ENCODE results near the gene NKX2-4. TPM values are rescaled to one million over a fixed set of nuclear protein-coding genes. Genes with fewer than 3 reads are reported as not detected.

Gene NKX2-4
- total and polyA plus RNA-seq, 2 of the 4 experiments (the other 2 are of a cell fraction) = not detected

DNA sequence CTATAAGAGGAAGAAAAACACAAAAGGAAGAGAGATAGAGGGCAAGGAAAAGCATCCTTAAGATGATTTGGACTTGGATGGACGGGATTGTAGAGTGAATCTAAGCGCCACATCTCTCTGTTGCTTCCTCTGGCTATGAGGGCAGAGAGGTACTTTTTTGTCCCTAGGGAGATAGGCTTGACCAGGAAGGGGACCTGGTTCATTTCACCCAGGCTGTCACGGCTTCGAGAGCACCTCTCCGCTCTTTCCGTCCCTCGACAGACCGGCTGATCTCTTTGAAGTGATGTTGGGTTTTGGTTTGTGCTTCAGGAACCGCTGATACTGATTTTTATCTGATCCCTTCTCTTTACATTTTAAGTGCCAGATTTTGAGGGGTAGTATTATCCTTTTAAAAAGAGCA lies 19.6 kb downstream of the NKX2-4 start:
- no peaks in the 10 kb centered on the region for H3K9me3 ChIP-seq (ENCODE audit: control insufficient read depth, insufficient read depth, low read length)
- no peaks in the 10 kb centered on the region for H3K27me3 ChIP-seq (ENCODE audit: control insufficient read depth, insufficient read depth, low read length)
- H4K91ac ChIP-seq (ENCODE audit: insufficient read depth, low read depth, low read length) = no peak overlapping the region
- no peak overlapping the region for H4K5ac ChIP-seq (ENCODE audit: low read depth, low read length)
- no peak overlapping the region for H3K4me2 ChIP-seq (ENCODE audit: low read depth, low read length)
- intact Hi-C loops (cut with micrococcal nuclease) = no loop called here
- no peak overlapping the region for H3K23ac ChIP-seq (ENCODE audit: low read depth, low read length)
- peaks cover 12% of the 10 kb centered on the region for H3K36me3 ChIP-seq (ENCODE audit: control insufficient read depth, insufficient read depth, low read length)
- H2BK20ac ChIP-seq (ENCODE audit: low read depth, low read length) = no peak overlapping the region
- no peak for ATAC-seq (ENCODE audit: low read depth)
- H3K9ac ChIP-seq (ENCODE audit: low read depth, low read length) = no peak overlapping the region
- peaks cover 14% of the 10 kb centered on the region; the same call in 1 of the 2 replicates for H4K20me1 ChIP-seq (ENCODE audit: insufficient read depth, low read length)
- H2AK5ac ChIP-seq (ENCODE audit: low read depth, low read length) = no peak overlapping the region
- no peak overlapping the region for H2AFZ ChIP-seq (replicated peaks; ENCODE audit: low read length, poor library complexity)
- in situ Hi-C loops (cut with MboI; ENCODE audit: low sequenced_read_pairs) = no loop called here
- H3K14ac ChIP-seq (replicated peaks; ENCODE audit: low read depth, low read length) = no peak overlapping the region
- H2BK120ac ChIP-seq (ENCODE audit: low read depth, low read length) = no peak overlapping the region
- peaks cover 9% of the 10 kb centered on the region; the same call in 1 of the 2 replicates for H3K9me1 ChIP-seq (ENCODE audit: insufficient read depth, low read length)
- no peak for DNase-seq
- H4K8ac ChIP-seq (ENCODE audit: low read depth in 2 of 2, low read length in 2 of 2) = no peak overlapping the region
- dilution Hi-C loops (cut with HindIII; ENCODE audit: low sequenced_read_pairs, unreplicated experiment) = no loop called here
- no peak overlapping the region for H3K4me3 ChIP-seq (ENCODE audit: insufficient read depth, low read depth, low read length)
- H2BK5ac ChIP-seq (ENCODE audit: low read depth, low read length, poor library complexity, severe bottlenecking) = no peak overlapping the region
- no TSS peak for BruUV-seq (replicated peaks)
- H3K56ac ChIP-seq (ENCODE audit: extremely low read depth, insufficient read depth, low read length) = no peak overlapping the region
- H3K4me1 ChIP-seq (ENCODE audit: control insufficient read depth, insufficient read depth, low read length) = 0 out of 2 replicates have a peak, but pooled peaks cover 2% of the 10 kb centered on the region
- no peak overlapping the region for H3K27ac ChIP-seq (ENCODE audit: insufficient read depth, low read length)
- no peak overlapping the region for H3K4ac ChIP-seq (ENCODE audit: low read depth, low read length)
- WGBS, 2 experiments (ENCODE audit: extremely low coverage in 2 of 2, insufficient read length in 1 of 2) = no CpG with 5 or more reads among the region's 9 CpGs
- TF ChIP-seq FOS (IDR thresholded peaks at IDR 0.05; ENCODE audit: low read depth, low read length) = no peak
- no peak for TF ChIP-seq MAFK (IDR thresholded peaks at IDR 0.05; ENCODE audit: low read depth, low read length)
- no peak overlapping the region for H2AK9ac ChIP-seq (replicated peaks; ENCODE audit: low read depth, low read length, poor library complexity)
- H3K18ac ChIP-seq (ENCODE audit: low read depth, low read length) = no peak overlapping the region
- ChIA-PET POLR2A (ENCODE audit: unreplicated experiment) (no interaction called here), CTCF (no interaction called here)
- no peak overlapping the region for H2BK15ac ChIP-seq (ENCODE audit: low read depth, low read length)
- H3K79me1 ChIP-seq (ENCODE audit: low read depth in 1 of 2, low read length in 2 of 2) = peaks cover 17 to 41% of the 10 kb centered on the region in 2 experiments; a peak in 3 of 4 replicates

Data from IMR-90 (cell line).